GM21515 (cell line): ENCODE results near the gene LPIN1.
A peak's percentile ranks its signal among the peaks of the same experiment; 100 is the strongest.

Experiments
- ATAC-seq: cut with Tn5 transposase; IDR thresholded peaks from one replicate; pipeline ENCODE4 v1.9.1; 2021; ENCODE audit not compliant: unreplicated experiment

LPIN1 gene

GRCh38 chr2:11761259-11761658 is 14.8 kb downstream of the LPIN1 start:
- no peak for ATAC-seq

DNA sequence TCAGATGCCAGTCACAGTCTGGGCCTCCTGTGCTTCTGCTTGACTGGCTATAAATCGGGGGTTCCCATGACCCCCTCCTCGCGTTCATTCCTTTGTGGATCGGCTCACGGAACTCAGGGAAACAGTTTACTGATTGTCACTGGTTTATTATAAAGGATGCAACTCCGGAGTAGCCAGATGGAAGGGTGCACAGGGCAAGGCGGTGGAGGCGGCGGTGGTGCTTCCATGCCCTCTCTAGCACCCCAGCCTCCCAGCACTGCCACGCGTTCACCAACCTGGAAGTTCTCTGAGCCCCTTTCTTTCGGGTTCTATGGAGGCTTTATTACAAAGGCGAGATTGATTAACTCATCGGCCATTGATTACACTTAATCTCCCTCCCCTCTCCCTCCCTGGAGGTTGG is 15.6 kb downstream of the LPIN1 start:
- no peak for ATAC-seq

DNA sequence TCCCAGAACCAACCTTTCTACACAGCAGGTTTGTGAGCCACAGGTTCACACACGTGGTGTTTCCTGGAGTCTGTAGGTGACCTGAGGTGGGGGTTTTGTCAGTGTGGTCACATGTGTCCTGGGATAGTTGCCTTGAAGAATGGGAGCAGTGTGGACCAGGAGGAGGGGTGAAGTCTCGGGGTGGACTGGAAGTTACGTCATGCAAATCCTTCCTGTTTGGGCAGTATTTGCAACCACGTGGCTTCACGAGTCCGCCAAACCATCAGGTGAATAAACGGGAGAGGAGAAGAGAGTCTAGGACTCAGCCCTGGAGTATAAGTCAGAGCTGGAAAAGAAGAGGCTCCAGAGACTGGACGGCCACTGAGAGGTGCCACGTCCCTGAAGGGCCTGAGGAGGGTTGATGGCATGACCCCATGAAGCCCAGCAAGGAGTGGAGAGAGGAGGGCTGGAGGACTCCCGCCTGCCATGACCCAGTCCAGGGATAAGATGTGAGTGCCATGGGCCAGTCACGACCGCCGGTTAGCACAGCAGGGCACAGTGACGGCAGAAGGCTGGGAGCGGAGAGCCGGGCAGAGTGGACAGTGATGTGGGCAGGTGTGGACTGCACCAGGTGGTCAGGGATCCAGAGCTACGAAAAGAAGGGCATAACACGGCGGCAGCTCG is 16.5 kb downstream of the LPIN1 start:
- ATAC-seq: no peak

DNA sequence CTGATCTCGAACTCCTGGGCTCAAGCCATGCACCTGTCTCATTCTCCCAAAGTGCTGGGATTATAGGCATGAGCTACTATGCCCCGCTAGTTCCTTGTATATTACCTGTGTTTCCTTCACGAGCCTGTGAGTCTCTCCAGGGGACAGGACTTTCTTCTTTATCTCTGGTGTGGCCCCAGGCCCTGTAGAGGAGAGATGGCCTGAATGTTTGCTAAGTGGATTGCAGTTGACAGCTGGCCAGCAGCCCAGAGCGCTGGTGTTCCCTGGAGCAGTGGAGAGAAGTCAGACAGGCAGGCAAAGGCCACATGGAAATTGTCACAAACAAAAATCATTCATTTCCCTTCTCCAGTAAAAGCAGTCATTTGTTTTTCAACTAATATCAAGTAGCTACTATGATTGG is 17.9 kb downstream of the LPIN1 start:
- no peak for ATAC-seq

DNA sequence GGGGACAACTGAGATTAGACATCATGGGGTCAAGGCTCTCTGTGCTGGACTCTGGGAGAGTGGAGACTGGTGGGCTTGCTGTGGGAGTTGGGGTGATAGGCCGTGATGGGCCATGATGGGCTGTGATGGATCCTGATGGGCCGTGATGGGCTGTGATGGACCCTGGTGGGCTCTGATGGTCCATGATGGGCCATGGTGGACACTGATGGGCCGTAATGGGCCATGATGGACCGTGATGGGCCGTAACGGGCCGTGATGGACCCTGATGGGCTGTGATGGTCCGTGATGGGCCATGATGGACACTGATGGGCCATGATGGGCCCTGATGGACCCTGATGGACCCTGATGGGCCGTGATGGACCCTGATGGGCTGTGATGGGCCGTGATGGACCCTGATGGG is 18.5 kb downstream of the LPIN1 start:
- ATAC-seq: no peak

DNA sequence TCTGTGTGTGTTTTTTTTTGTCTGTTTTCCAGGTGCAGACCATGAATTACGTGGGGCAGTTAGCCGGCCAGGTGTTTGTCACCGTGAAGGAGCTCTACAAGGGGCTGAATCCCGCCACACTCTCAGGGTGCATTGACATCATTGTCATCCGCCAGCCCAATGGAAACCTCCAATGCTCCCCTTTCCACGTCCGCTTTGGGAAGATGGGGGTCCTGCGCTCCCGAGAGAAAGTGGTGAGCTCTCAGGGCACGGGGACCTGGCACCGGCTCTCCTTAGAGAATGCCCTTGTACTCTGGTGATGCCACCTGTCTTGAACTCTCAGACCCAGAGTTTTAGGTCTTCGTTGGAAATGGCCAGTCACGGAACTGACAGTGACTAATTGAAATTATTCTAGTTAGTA is 19.1 kb downstream of the LPIN1 start:
- ATAC-seq: no peak

GRCh38 chr2:11766016-11766415 is 19.6 kb downstream of the LPIN1 start:
- ATAC-seq: no peak

DNA sequence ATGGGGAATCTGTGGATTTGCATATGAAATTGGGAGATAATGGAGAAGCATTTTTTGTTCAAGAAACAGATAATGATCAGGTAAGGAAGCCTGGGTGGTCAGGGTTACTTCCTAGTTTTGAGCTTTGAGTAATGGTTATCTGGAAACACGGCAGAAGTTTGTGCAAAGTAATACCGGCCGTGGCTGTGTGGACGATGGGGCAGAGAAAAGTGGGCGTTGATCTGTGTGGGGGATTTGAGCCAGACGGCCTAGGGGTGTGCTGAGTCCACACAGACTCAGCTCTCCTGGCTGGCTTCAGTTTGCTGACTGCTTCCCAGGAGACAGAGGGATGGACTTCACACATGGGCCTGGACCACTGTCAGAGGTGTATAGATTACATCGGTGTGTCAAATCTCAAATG is 21.3 kb downstream of the LPIN1 start:
- no peak for ATAC-seq

GRCh38 chr2:11768946-11769345 is 22.5 kb downstream of the LPIN1 start:
- no peak for ATAC-seq

DNA sequence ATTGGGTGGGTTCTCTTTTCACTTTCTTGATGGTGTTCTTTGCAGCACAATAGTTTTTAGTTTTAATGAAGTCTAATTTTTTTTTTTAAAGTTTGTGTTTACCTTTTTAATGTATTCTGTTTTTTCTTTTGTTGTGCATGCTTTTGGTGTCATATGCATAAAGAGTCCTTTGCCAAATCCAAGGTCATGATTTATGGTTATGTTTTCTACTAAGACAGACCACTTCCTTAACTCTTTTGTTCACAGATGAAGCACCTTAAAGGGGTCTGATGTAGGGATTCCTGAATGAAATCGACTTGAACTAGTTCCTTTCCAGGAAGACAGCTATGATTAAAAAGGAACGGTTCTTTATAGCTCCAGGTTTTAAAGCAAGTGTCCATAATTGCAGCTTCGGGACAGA is 23.1 kb downstream of the LPIN1 start:
- no peak for ATAC-seq

GRCh38 chr2:11770531-11771188 is 24.2 kb downstream of the LPIN1 start:
- ATAC-seq: no peak

DNA sequence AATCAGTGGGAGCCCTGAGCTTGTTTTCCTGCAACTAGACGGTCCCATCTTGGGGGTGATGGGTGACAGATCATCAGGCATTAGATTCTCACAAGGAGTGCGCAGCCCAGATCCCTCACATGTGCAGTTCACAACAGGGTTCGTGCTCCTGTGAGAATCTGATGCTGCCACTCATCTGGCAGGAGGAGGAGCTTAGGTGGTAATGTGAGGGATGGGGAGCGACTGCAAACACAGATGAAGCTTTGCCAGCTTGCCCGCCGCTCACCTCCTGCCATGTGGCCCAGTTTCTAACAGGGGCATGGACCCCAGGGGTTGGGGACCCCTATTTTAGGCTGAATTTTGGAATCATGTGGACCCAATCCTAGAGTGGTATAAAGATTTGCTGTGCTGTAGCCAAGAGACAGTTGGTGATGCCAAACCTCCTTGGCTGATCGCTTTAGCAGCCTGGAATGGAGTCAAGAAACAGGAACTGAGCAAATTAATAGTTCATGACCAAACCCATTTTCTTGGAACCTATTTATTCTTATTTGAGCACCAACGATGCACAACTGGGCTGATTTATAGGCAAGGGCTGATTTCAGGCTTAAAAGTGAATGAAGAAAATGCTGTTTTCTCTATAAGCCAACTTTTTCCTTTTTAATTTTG is 25.7 kb downstream of the LPIN1 start:
- ATAC-seq: no peak

DNA sequence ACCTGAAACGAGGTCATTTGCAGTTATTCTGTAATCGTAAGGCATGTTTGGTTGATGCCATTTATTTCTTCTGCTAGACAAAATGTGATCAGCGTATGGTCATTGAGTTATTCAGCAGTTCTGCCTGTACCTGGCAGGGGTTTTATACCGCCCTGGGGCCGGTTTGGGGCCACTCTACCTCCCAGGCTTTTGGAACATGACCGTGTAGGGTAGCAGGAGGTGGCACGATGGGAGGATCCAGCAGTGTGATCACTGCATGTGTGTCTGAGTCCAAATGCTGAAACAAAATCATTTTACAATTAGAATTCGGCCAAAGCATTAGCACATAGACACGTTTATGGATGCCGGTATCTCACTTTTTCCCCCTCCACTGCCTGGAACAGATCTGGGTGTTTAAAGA is 26.7 kb downstream of the LPIN1 start:
- no peak for ATAC-seq

DNA sequence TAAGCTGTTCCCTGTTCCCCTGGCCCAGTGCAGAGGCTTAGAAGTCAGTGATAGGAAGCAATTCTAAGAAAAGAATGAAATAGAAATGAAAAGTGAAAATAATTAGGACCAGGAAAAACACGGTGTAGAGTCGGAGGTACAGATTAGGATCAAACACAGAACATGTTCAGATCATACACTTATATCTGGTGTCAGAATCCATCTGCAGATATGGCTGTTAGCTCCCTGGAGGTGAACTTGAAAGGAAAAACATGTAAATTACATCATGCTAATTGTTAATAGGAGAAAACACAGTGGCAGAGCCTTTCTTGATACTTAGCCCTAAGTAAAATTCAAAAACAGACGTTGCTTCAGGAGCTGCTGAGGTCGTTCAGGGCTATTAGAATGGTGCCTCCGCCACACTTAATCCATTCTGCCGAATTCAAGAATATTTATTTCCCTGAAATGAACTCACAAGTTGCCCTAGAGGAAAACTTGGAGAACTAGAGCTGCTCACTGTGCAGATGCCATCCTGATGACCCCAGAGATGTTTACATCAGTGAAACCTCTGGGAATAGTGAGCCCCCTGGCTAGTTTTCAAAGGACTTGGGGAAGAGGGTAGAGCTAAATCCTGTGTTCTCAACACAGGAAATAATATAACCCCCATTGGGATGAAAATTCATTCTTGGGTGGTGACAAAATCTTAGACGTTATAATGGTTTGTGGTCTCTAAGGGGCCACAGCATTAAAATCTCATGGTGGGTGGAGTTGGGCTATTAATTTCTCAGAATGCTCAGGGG is 27.5 kb downstream of the LPIN1 start:
- ATAC-seq: no peak

DNA sequence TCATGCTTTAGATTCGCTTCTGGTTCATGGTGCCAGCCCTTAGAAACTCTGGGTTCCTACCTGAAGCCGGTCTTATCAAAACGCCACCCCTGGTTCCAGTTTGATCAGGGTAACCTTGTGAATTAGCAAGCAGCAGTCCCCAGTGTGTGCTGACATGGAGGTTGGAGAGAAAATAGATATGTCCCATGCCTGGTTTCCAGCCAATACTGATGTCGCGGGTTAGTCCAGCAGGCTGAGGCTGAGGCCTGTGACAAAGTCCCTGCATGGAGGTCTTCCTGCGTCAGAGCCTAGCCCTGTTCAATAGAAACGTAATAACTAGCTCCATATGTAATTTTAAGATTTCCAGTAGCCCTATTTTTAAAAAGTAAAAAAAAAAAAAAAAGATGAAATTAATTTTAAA is 28.2 kb downstream of the LPIN1 start:
- ATAC-seq: no peak

DNA sequence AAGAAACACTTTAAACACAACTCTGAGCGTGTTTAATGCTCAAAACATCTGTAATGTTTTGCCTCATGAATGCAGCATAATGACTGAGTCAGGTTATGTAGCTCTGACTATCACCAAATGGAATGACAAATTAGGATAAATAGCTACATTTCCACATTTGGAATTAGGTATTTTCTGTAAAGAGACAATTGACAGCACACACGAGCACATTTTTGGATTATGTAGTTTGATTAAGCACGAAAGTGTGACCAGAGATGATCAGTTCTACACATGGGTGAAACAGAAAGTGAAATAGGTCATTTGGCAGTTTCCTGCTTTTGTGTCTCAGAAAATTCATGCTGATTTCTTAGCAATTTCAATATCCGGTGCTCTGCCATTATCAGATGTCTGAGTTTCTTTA is 29.0 kb downstream of the LPIN1 start:
- peak; percentile 84 for ATAC-seq

DNA sequence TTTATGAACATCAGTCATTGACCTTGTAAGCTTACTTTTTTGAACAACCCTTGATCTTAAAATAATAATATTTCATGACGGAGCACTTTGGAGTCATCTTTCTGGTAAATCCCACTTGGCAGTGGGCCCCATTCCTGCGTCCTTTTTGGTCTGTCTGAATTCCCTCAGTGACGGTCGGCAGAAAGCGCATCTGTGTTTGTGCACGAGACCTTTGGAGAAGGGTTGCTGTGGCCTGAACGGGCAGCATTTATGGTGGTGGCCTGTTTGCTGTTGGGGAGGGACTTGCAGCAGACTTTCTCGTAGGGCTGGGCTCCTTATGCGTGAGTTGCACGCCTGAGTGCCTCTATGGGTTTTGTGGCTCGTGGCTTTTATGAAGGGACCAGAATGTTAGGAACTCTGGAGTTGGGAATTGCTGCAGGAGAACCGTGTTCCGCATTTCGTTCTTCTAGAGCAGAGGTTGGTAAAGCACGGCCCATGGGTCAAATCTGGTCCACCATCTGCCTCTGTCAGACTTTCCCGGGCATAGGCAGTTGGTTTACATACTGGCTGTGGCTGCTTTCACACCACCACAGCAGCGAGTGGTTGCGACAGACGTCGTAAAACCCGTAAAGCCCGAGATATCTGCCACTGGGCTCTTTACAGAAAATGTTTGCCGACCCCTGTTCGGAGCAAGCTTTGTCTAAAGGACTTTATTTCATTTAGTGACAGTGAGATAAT is 30.8 kb downstream of the LPIN1 start:
- no peak for ATAC-seq

DNA sequence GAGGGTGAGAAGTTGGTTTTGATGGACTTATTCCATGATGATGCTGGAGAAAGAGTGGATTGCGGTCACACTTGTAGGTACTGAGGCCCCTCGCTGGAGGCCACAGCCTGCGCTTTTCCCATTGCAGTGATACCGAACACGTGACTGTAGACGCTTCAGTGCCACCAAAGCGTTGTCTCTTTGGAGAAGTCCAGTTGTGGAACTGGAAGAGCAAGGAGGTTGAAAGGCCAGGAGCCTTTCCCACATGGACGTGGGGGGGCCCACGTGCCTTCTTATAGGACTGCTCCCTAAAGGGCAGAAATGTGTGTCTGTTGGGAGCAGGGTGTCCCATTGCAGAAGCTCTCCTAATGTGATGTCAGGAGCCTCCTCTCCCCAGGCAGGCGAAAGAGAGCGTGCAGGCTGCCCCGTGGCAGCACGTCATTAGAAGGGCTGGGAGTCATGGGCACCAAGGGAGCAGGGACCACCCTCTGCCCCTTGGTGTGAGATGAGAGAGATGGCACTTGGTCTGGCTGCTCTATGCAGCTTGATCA is 31.5 kb downstream of the LPIN1 start:
- ATAC-seq: no peak

GRCh38 chr2:11778416-11778815 is 32.0 kb downstream of the LPIN1 start:
- no peak for ATAC-seq

- peak; percentile 85 for ATAC-seq
Measured at GRCh38 chr2:11778923-11779757, 32.7 kb downstream of the LPIN1 start.
